Breast epithelium (tissue), 4 donors: ENCODE data around the gene DISP3. TPM values are rescaled to one million over a fixed set of nuclear protein-coding genes. Genes with fewer than 3 reads are reported as not detected.

Experiments
- DNase-seq, 2 donors: peaks; one replicate each; pipeline ENCODE4 v3.0.0-alpha.2; 2019; ENCODE audit warnings: low spot score in 2 of 2
- H3K27ac ChIP-seq, 2 donors: fragments of 200-600 bp; sonication (generic) in 1 of 2; one replicate each; pipeline ENCODE4 v1.5.1; 2016 to 2019; ENCODE audit warnings: mild to moderate bottlenecking in 1 of 2
- H3K27me3 ChIP-seq, 2 donors: fragments of 200-600 bp; sonication (generic) in 1 of 2; one replicate each; pipeline versions ENCODE4 v1.5.1 to v1.6.0; 2017 to 2019; ENCODE audit warnings: control low read depth in 1 of 2, mild to moderate bottlenecking in 1 of 2
- H3K36me3 ChIP-seq: fragments of 200-600 bp; one replicate; pipeline ENCODE4 v1.5.1; 2019
- H3K4me1 ChIP-seq, 2 donors: fragments of 200-600 bp; sonication (generic); one replicate each; pipeline ENCODE4 v1.5.1; 2016 to 2019; ENCODE audit warnings: control low read depth in 1 of 2
- H3K4me3 ChIP-seq, 3 donors: fragments of 200-600 bp; sonication (generic); 1 replicate in 2 of 3; 2 replicates in 1 of 3; pipeline ENCODE4 v1.5.1; 2016 to 2019; ENCODE audit warnings: mild to moderate bottlenecking in 3 of 3, moderate library complexity in 2 of 3
- H3K9me3 ChIP-seq, 2 donors: fragments of 200-600 bp; sonication (generic) in 1 of 2; one replicate each; pipeline ENCODE4 v1.5.1; 2016 to 2019; ENCODE audit warnings: control low read depth in 1 of 2
- CTCF ChIP-seq, 3 donors: fragments of 450-650 bp; IDR thresholded peaks; one replicate each; pipeline ENCODE4 v1.5.1; 2016 to 2017; ENCODE audit warnings: antibody characterized with exemption in 3 of 3, mild to moderate bottlenecking in 3 of 3, moderate library complexity in 3 of 3
- POLR2A ChIP-seq: fragments of 450-650 bp; IDR thresholded peaks from one replicate; pipeline ENCODE4 v1.6.1; 2016; ENCODE audit warnings: antibody characterized with exemption, mild to moderate bottlenecking, moderate library complexity
- POLR2AphosphoS5 ChIP-seq, 3 donors: sonication (generic); formaldehyde crosslinking; IDR thresholded peaks; one replicate each; pipeline ENCODE4 v1.6.1; 2017; ENCODE audit warnings: antibody characterized with exemption in 3 of 3
- intact Hi-C: fragments of 100-400 bp; cut with DNase I; formaldehyde crosslinking; loops from one replicate; pipeline ENCODE4 v1.15.1; 2023; ENCODE audit warnings: low total_unique reads
- total RNA-seq, 3 donors: library from RNA; depleted of rRNA; stranded (reverse); fragments of >200 nt; gene quantifications; one replicate each; pipeline ENCODE4 v1.1.0, GENCODE V29; 2016

Gene DISP3
- total RNA-seq, 3 donors from 2014 or later = 0.88 TPM; not detected in 2

GRCh38 chr1:11443043-11443442 lies 35.9 kb upstream of the DISP3 start:
- Histone ChIP-seq H3K4me1 (no peaks in the 10 kb centered on the region), H3K27ac (no peak overlapping the region), H3K36me3 (no peaks in the 10 kb centered on the region), H3K27me3 (peaks cover 0 to 8% of the 10 kb centered on the region in 2 donors), H3K4me3 (no peak overlapping the region), H3K9me3 (no peaks in the 10 kb centered on the region)
- intact Hi-C loops = no loop called here
- no peak for DNase-seq
- TF ChIP-seq POLR2A = no peak
- no peak for TF ChIP-seq POLR2AphosphoS5 (IDR thresholded peaks at IDR 0.05)
- TF ChIP-seq CTCF (IDR thresholded peaks at IDR 0.05) = no peak

- no peak for TF ChIP-seq POLR2A
- TF ChIP-seq CTCF (IDR thresholded peaks at IDR 0.05) = no peak
- TF ChIP-seq POLR2AphosphoS5 (IDR thresholded peaks at IDR 0.05) = no peak
- no peak overlapping the region for H3K27ac ChIP-seq
- no peak for DNase-seq
- peaks cover 0 to 8% of the 10 kb centered on the region in 2 donors for H3K27me3 ChIP-seq
- no peaks in the 10 kb centered on the region for H3K4me1 ChIP-seq
- no peaks in the 10 kb centered on the region for H3K9me3 ChIP-seq
- no peak overlapping the region for H3K4me3 ChIP-seq
- intact Hi-C loops = no loop called here
- H3K36me3 ChIP-seq = no peaks in the 10 kb centered on the region
These were observed 34.8 kb upstream of the DISP3 start for GRCh38 chr1:11443961-11444658.

GRCh38 chr1:11444907-11445306 lies 34.0 kb upstream of the DISP3 start:
- intact Hi-C loops = no loop called here
- H3K4me1 ChIP-seq = no peaks in the 10 kb centered on the region
- no peaks in the 10 kb centered on the region for H3K36me3 ChIP-seq
- no peak for TF ChIP-seq POLR2A
- TF ChIP-seq CTCF (IDR thresholded peaks at IDR 0.05) = no peak
- TF ChIP-seq POLR2AphosphoS5 (IDR thresholded peaks at IDR 0.05) = no peak
- no peak overlapping the region for H3K4me3 ChIP-seq
- no peak for DNase-seq
- H3K27ac ChIP-seq = no peak overlapping the region
- H3K9me3 ChIP-seq = no peaks in the 10 kb centered on the region
- peaks cover 0 to 8% of the 10 kb centered on the region in 2 donors for H3K27me3 ChIP-seq

- Histone ChIP-seq H3K27ac (no peak overlapping the region), H3K36me3 (no peaks in the 10 kb centered on the region), H3K9me3 (no peaks in the 10 kb centered on the region), H3K4me1 (no peaks in the 10 kb centered on the region), H3K27me3 (peaks cover 0 to 12% of the 10 kb centered on the region in 2 donors), H3K4me3 (no peak overlapping the region)
- intact Hi-C loops = no loop called here
- TF ChIP-seq POLR2AphosphoS5 (IDR thresholded peaks at IDR 0.05) (no peak), POLR2A (no peak)
- no peak for DNase-seq
These were observed 31.1 kb upstream of the DISP3 start for GRCh38 chr1:11447903-11448302.

- Histone ChIP-seq H3K27ac (no peak overlapping the region), H3K27me3 (peaks cover 0 to 18% of the 10 kb centered on the region in 2 donors), H3K4me3 (no peak overlapping the region), H3K9me3 (no peaks in the 10 kb centered on the region), H3K4me1 (no peaks in the 10 kb centered on the region), H3K36me3 (no peaks in the 10 kb centered on the region)
- TF ChIP-seq POLR2AphosphoS5 (IDR thresholded peaks at IDR 0.05) = no peak
- TF ChIP-seq CTCF (IDR thresholded peaks at IDR 0.05) = no peak
- TF ChIP-seq POLR2A = no peak
- no peak for DNase-seq
- intact Hi-C loops = no loop called here
These were observed 30.4 kb upstream of the DISP3 start for GRCh38 chr1:11448373-11449099.
